ENCODE results near the gene SPINK6.

- TF ChIP-seq REST (IDR thresholded peaks at IDR 0.05; ENCODE audit: insufficient read depth in 1 of 2, low read depth in 2 of 2, low read length in 2 of 2) = no peak
- no peak for TF ChIP-seq POLR2AphosphoS5 (IDR thresholded peaks at IDR 0.05; ENCODE audit: low read depth, low read length)
- TF ChIP-seq TAF1 (IDR thresholded peaks at IDR 0.05; ENCODE audit: borderline replicate concordance, insufficient read depth, low read length) = no peak
Observed at GRCh38 chr5:148229840-148230239, 27.0 kb downstream of the SPINK6 start.

Measured in PFSK-1 (cell line).